ENCODE results near the gene NUP93.

- no peak for TF ChIP-seq CTCF (IDR thresholded peaks at IDR 0.05)
- TF ChIP-seq POLR2A (IDR thresholded peaks at IDR 0.05), result no peak
Observed at GRCh38 chr16:56871172-56871593, 141.3 kb downstream of the NUP93 start.
